PC-9 (cell line): ENCODE results near the gene PRPF40A.

ENCODE experiments used
- CTCF ChIP-seq: fragments of 200-600 bp; sonication (generic); conservative IDR thresholded peaks from 2 replicates; pipeline ENCODE4 v1.6.1; 2017; ENCODE audit warnings: mixed run types, antibody characterized with exemption, mild to moderate bottlenecking, moderate library complexity
- EZH2 ChIP-seq: fragments of 200-600 bp; sonication (generic); IDR thresholded peaks from 2 replicates; pipeline ENCODE4 v1.8.0; 2017; ENCODE audit warnings: antibody characterized with exemption, low read depth

- no peak for TF ChIP-seq EZH2
- no peak for TF ChIP-seq CTCF
Observed at GRCh38 chr2:152759290-152760072, 42.2 kb upstream of the PRPF40A start.
